K562 (cell line): ENCODE results near the gene SPATA24. TPM values are rescaled to one million over a fixed set of nuclear protein-coding genes. Genes with fewer than 3 reads are reported as not detected.
A peak's percentile ranks its signal among the peaks of the same experiment; 100 is the strongest.

ENCODE experiments used
- ARID1B ChIP-seq: fragments of 450-650 bp; IDR thresholded peaks from 2 replicates; pipeline ENCODE4 v1.6.1; 2016; ENCODE audit warnings: antibody characterized with exemption, mild to moderate bottlenecking, inconsistent platforms
- BDP1 ChIP-seq: IDR thresholded peaks from 3 replicates; pipeline ENCODE4 v1.6.1; 2011; ENCODE audit not compliant: insufficient read length, insufficient read depth
- CEBPG ChIP-seq, 3 experiments: fragments of 200-800 bp in 1 of 3; sonication (Bioruptor generic) in 1 of 3; sonication (generic) in 1 of 3; formaldehyde crosslinking in 1 of 3; IDR thresholded peaks in 2 of 3; conservative IDR thresholded peaks in 1 of 3; 2 replicates each; pipeline versions ENCODE4 v1.6.1 to v1.8.0; 2016 to 2022; ENCODE audit warnings: missing compliant biosample characterization in 2 of 3, missing genetic modification characterization in 2 of 3, mild to moderate bottlenecking in 1 of 3, missing genetic modification reagents in 1 of 3
- CXXC5 ChIP-seq: fragments of 250-450 bp; sonication (Bioruptor Pico); IDR thresholded peaks from 2 replicates; pipeline ENCODE4 v1.8.0; 2022; ENCODE audit warnings: inconsistent platforms, mild to moderate bottlenecking, moderate library complexity
- DACH1 ChIP-seq: fragments of 450-650 bp; IDR thresholded peaks from 2 replicates; pipeline ENCODE4 v1.6.1; 2018; ENCODE audit not compliant: partially characterized antibody
- DDX20 ChIP-seq: fragments of 450-650 bp; IDR thresholded peaks from 2 replicates; pipeline ENCODE4 v1.6.1; 2016; ENCODE audit warnings: missing genetic modification characterization, low read depth, mild to moderate bottlenecking, missing compliant biosample characterization, moderate library complexity
- GABPB1 ChIP-seq: sonication (generic); formaldehyde crosslinking; IDR thresholded peaks from 2 replicates; pipeline ENCODE4 v1.8.0; 2022; ENCODE audit warnings: mild to moderate bottlenecking, missing genetic modification reagents
- HMGN3 ChIP-seq: IDR thresholded peaks from 2 replicates; pipeline ENCODE4 v1.6.1; 2011; ENCODE audit warnings: borderline replicate concordance, low read depth, mild to moderate bottlenecking, mixed read lengths, low read length; ENCODE audit not compliant: insufficient read length; ENCODE audit errors: extremely low read depth
- IFI16 ChIP-seq: fragments of 250-450 bp; sonication (Bioruptor Pico); IDR thresholded peaks from 2 replicates; pipeline ENCODE4 v2.1.2; 2022; ENCODE audit warnings: mild to moderate bottlenecking, inconsistent platforms
- LCOR ChIP-seq: sonication (generic); formaldehyde crosslinking; IDR thresholded peaks from 2 replicates; pipeline ENCODE4 v1.8.0; 2022; ENCODE audit warnings: mild to moderate bottlenecking, missing genetic modification reagents
- MAX ChIP-seq: sonication (generic); formaldehyde crosslinking; IDR thresholded peaks from 2 replicates; pipeline ENCODE4 v1.9.0; 2022; ENCODE audit warnings: mild to moderate bottlenecking, missing genetic modification reagents
- NBN ChIP-seq: fragments of 450-650 bp; IDR thresholded peaks from 2 replicates; pipeline ENCODE4 v1.6.1; 2016; ENCODE audit warnings: low read depth, mild to moderate bottlenecking
- NR2C1 ChIP-seq, 2 experiments: fragments of 450-650 bp; IDR thresholded peaks; 2 replicates each; pipeline ENCODE4 v1.6.1; 2017; ENCODE audit warnings: mild to moderate bottlenecking in 2 of 2, antibody characterized with exemption in 1 of 2, inconsistent platforms in 1 of 2, missing compliant biosample characterization in 1 of 2, missing genetic modification characterization in 1 of 2
- POLR2AphosphoS5 ChIP-seq: IDR thresholded peaks from 2 replicates; pipeline ENCODE4 v1.6.1; 2011; ENCODE audit warnings: mild to moderate bottlenecking, low read depth, low read length, moderate library complexity; ENCODE audit not compliant: control insufficient read depth, insufficient read depth
- RBM39 ChIP-seq: fragments of 200-400 bp; formaldehyde crosslinking; optimal IDR thresholded peaks from 2 replicates; pipeline ENCODE3; 2018; ENCODE audit warnings: low read depth, low read length
- RFX1 ChIP-seq: fragments of 450-650 bp; IDR thresholded peaks from 2 replicates; pipeline ENCODE4 v1.6.1; 2016; ENCODE audit warnings: mild to moderate bottlenecking, moderate library complexity
- RNF2 ChIP-seq: sonication (generic); IDR thresholded peaks from 2 replicates; pipeline ENCODE4 v1.6.1; 2016
- SREBF2 ChIP-seq: sonication (generic); formaldehyde crosslinking; IDR thresholded peaks from 2 replicates; pipeline ENCODE4 v1.4.0; 2020; ENCODE audit warnings: mild to moderate bottlenecking, missing genetic modification reagents
- TEAD1 ChIP-seq, 2 experiments: fragments of 450-650 bp in 1 of 2; sonication (generic) in 1 of 2; formaldehyde crosslinking; IDR thresholded peaks; 2 replicates each; pipeline versions ENCODE4 v1.4.0 to v1.8.0; 2020 to 2022; ENCODE audit warnings: mild to moderate bottlenecking in 2 of 2, missing genetic modification reagents in 1 of 2
- TRIM24 ChIP-seq, 2 experiments: fragments of 450-650 bp; IDR thresholded peaks; 2 replicates each; pipeline ENCODE4 v1.6.1; 2016
- ZBTB12 ChIP-seq: fragments of 250-450 bp; sonication (Bioruptor Pico); IDR thresholded peaks from 2 replicates; pipeline ENCODE4 v1.4.0; 2020
- ZBTB9 ChIP-seq: fragments of 450-650 bp; formaldehyde crosslinking; IDR thresholded peaks from 2 replicates; pipeline ENCODE4 v1.4.0; 2020; ENCODE audit warnings: mild to moderate bottlenecking, moderate library complexity
- ZNF263 ChIP-seq: sonication (generic); formaldehyde crosslinking; IDR thresholded peaks from 2 replicates; pipeline ENCODE4 v1.8.0; 2022; ENCODE audit warnings: mild to moderate bottlenecking, missing genetic modification reagents, borderline replicate concordance
- ZNF280A ChIP-seq: fragments of 450-650 bp; IDR thresholded peaks from 2 replicates; pipeline ENCODE4 v1.6.1; 2018; ENCODE audit warnings: mild to moderate bottlenecking, low read depth; ENCODE audit not compliant: partially characterized antibody
- polyA plus RNA-seq, 8 experiments: library from polyadenylated mRNA; depleted of rRNA in 4 of 8; stranded (reverse) in 5 of 8; unstranded in 3 of 8; fragments of >200 nt; fragmentation: Nextera tagmentation in 2 of 8; fragmentation: Illumina TruSeq in 1 of 8; extraction: Ambion mirVana in 2 of 8; extraction: Trizol in 1 of 8; gene quantifications; 2 replicates each; pipeline versions ENCODE4 v1.2.1 to v1.2.3, GENCODE V29; 2011 to 2014; ENCODE audit warnings: inconsistent platforms in 1 of 8, missing spikeins in 1 of 8
- total RNA-seq, 7 experiments: library from RNA; depleted of rRNA in 6 of 7; stranded (reverse); fragments of >200 nt in 6 of 7; fragmentation: Illumina TruSeq in 2 of 7; extraction: Trizol in 2 of 7; gene quantifications; 2 replicates each; pipeline versions ENCODE4 v1.2.1 to v1.2.3, GENCODE V29; 2011 to 2021; ENCODE audit warnings: low replicate concordance in 1 of 7

The SPATA24 gene
- total and polyA plus RNA-seq, 9 of the 15 experiments (the other 6 are each of a cell fraction or from before 2014, with no cell fraction given), result 4.1 to 12.6 (median 8.0) TPM

- 0 out of 2 replicates have a peak, but pooled peaks have one; percentile 39 for TF ChIP-seq ZBTB9
- peak; percentile 27; the same call in 1 of the 2 replicates for TF ChIP-seq POLR2AphosphoS5
- TF ChIP-seq DDX20 (tag), result no peak
- TF ChIP-seq HMGN3, result peak; percentile 21
- TF ChIP-seq BDP1, result no peak
- no peak for TF ChIP-seq RBM39
- peak; percentile 22; the same call in 1 of the 2 replicates for TF ChIP-seq NBN
- peak; percentile 82; the same call in 1 of the 2 replicates for TF ChIP-seq LCOR (CRISPR knock-in tag)
- TF ChIP-seq IFI16 (CRISPR knock-in tag), result no peak
- TF ChIP-seq TRIM24 (IDR thresholded peaks at IDR 0.05), result peak in 1 of 2 experiments; percentile 46; a peak in 1 of 4 replicates
- 0 out of 4 replicates have a peak, but pooled peaks of 1 of the 2 experiments have one; percentile 81 for TF ChIP-seq TEAD1 (CRISPR knock-in tag; IDR thresholded peaks at IDR 0.05)
- TF ChIP-seq ZBTB12, result peak; percentile 80
- peak; percentile 67 for TF ChIP-seq DACH1
- TF ChIP-seq GABPB1 (CRISPR knock-in tag), result peak; percentile 78
- TF ChIP-seq CXXC5 (CRISPR knock-in tag), result peak; percentile 95
- TF ChIP-seq NR2C1 (IDR thresholded peaks at IDR 0.05), result no peak
- TF ChIP-seq NR2C1 (tag; IDR thresholded peaks at IDR 0.05), result peak; percentile 23; the same call in 1 of the 2 replicates
- TF ChIP-seq ZNF263, result no peak
- no peak for TF ChIP-seq ZNF280A
- peak; percentile 35; the same call in 1 of the 2 replicates for TF ChIP-seq ARID1B
- peak; percentile 97 for TF ChIP-seq RFX1
- no peak for TF ChIP-seq RNF2
- peak; percentile 93 for TF ChIP-seq MAX (CRISPR knock-in tag)
- no peak for TF ChIP-seq SREBF2
- TF ChIP-seq CEBPG (CRISPR knock-in tag; IDR thresholded peaks at IDR 0.05), result peak; percentile 71
- TF ChIP-seq CEBPG (tag; conservative IDR thresholded peaks at IDR 0.05 in 1 of 2, IDR thresholded peaks at IDR 0.05 in 1 of 2), result peak in 1 of 2 experiments; percentile 79; a peak in 2 of 4 replicates
Observed at GRCh38 chr5:139403787-139404483, at the start of gene SPATA24 (continued).
